BLaER1 treated with 17β-estradiol and CSF1 and Interleukin-3, amounts not matched to agents 10 nM and 100 nM (cell line): ENCODE results near the gene KRT78.
"Not testable (repeated sequence)": the region's sequence is repeated elsewhere in the genome, so short reads cannot be mapped to it uniquely, and the experiment has no call there.

ENCODE experiments used
- H3K27ac ChIP-seq, 11 experiments: shearing (Covaris generic); formaldehyde crosslinking; 2 replicates each; pipeline ENCODE4 v1.8.1; 2022
- H3K27me3 ChIP-seq, 11 experiments: shearing (Covaris generic); formaldehyde crosslinking; 2 replicates each; pipeline ENCODE4 v1.8.1; 2022
- H3K36me3 ChIP-seq, 11 experiments: shearing (Covaris generic); formaldehyde crosslinking; 2 replicates each; pipeline ENCODE4 v1.8.1; 2022
- H3K4me1 ChIP-seq, 10 experiments: shearing (Covaris generic); formaldehyde crosslinking; 2 replicates each; pipeline ENCODE4 v1.8.1; 2022
- H3K4me2 ChIP-seq, 11 experiments: shearing (Covaris generic); formaldehyde crosslinking; 2 replicates each; pipeline ENCODE4 v1.8.1; 2022
- H3K4me3 ChIP-seq, 10 experiments: shearing (Covaris generic); formaldehyde crosslinking; 2 replicates each; pipeline ENCODE4 v1.8.1; 2022
- H3K9ac ChIP-seq, 11 experiments: shearing (Covaris generic); formaldehyde crosslinking; 2 replicates each; pipeline ENCODE4 v1.8.1; 2022
- H3K9me3 ChIP-seq, 11 experiments: shearing (Covaris generic); formaldehyde crosslinking; replicated peaks in 1 of 11; 2 replicates each; pipeline ENCODE4 v1.8.1; 2022
- H4K20me1 ChIP-seq, 11 experiments: shearing (Covaris generic); formaldehyde crosslinking; 2 replicates each; pipeline ENCODE4 v1.8.1; 2022
- Cebpa-rat ChIP-seq, 11 experiments: shearing (Covaris generic); IDR thresholded peaks; 2 replicates each; pipeline ENCODE4 v1.8.1; 2022

KRT78 gene

DNA sequence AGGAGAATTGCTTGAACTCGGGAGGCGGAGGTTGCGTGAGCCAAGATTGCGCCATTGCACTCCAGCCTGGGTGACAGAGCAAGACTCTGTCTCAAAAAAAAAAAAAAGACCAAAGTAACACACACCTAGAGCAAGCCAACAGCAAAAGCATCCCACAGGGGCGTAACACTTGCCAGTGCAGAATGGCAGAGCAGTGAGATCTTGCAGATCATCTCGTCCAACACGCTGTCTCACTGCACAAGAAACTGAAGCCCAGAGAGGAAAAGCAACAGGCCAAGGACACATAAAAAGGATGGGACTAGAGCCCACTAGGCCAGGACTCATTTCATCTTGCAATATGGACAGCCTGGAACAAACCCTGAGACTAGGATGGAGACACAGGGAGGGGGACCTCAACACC is 12.7 kb upstream of the KRT78 start:
- Histone ChIP-seq H3K4me3 (no peak overlapping the region), H3K9me3 (no peaks in the 10 kb centered on the region), H3K27ac (no peak overlapping the region), H3K36me3 (no peaks in the 10 kb centered on the region), H4K20me1 (no peaks in the 10 kb centered on the region), H3K4me1 (peaks cover 0 to 24% (median 3%) of the 10 kb centered on the region in 10 experiments; a peak in 9 of 20 replicates), H3K27me3 (no peaks in the 10 kb centered on the region), H3K4me2 (no peak overlapping the region), H3K9ac (no peak overlapping the region)
- TF ChIP-seq Cebpa-rat (IDR thresholded peaks at IDR 0.05): no peak

DNA sequence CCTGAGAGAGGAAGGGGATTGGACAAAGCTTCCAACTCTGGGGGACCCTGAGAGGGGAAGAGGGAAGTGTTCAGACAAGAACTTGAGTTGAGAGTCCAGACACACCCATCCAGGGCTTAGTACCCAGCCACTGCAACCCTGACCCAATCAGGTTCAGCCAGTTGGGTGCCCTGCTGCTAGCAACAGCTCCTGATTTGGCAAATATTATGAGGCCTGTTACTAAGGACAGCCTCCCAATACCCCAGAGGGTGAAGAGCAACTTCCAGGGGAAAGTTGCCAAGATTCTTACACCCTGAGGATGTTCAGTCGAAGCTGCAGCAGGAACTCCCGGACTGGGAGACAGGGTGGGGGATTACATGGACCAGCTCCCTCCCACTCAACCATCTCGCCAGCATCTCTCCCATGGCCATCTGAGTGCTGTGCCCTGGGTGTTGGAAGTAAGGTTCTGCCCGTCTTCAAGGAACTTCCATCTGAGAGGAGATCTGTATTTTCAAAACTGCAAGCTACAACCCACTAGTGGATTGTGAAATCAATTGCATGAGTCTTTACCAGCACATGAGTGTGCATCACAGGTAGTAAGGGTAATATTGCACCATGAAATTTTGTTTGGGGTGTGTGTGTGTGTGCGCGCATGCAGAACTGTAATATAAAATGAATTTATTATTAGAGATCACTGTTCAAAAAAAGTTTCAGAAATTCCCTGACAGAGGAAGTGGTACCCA is 11.5 kb upstream of the KRT78 start:
- H3K4me2 ChIP-seq: peak overlapping the region in 5 of 11 experiments; percentile 8 to 58 (median 38); a peak in 7 of 22 replicates
- no peak overlapping the region; a peak in 1 of 22 replicates for H3K27ac ChIP-seq

GRCh38 chr12:52857500-52857899 is 8.7 kb upstream of the KRT78 start:
- Histone ChIP-seq H3K4me2 (no peak overlapping the region), H3K4me3 (no peak overlapping the region), H3K27me3 (no peaks in the 10 kb centered on the region), H3K4me1 (peaks cover 0 to 16% (median 3%) of the 10 kb centered on the region in 10 experiments; a peak in 9 of 20 replicates), H3K27ac (no peak overlapping the region), H3K9ac (no peak overlapping the region), H4K20me1 (no peaks in the 10 kb centered on the region), H3K36me3 (no peaks in the 10 kb centered on the region), H3K9me3 (peaks cover 0 to 3% (median 0%) of the 10 kb centered on the region in 11 experiments; a peak in 1 of 22 replicates)
- TF ChIP-seq Cebpa-rat (IDR thresholded peaks at IDR 0.05): no peak

More for the DNA sequence above, 11.5 kb upstream of the KRT78 start:
- H3K4me3 ChIP-seq: no peak overlapping the region
- peaks cover 0 to 16% (median 3%) of the 10 kb centered on the region in 10 experiments; a peak in 9 of 20 replicates for H3K4me1 ChIP-seq
- no peak for TF ChIP-seq Cebpa-rat (IDR thresholded peaks at IDR 0.05)
- no peaks in the 10 kb centered on the region for H3K36me3 ChIP-seq
- no peaks in the 10 kb centered on the region for H3K27me3 ChIP-seq
- H3K9me3 ChIP-seq: no peaks in the 10 kb centered on the region
- H3K9ac ChIP-seq: no peak overlapping the region
- no peaks in the 10 kb centered on the region for H4K20me1 ChIP-seq

DNA sequence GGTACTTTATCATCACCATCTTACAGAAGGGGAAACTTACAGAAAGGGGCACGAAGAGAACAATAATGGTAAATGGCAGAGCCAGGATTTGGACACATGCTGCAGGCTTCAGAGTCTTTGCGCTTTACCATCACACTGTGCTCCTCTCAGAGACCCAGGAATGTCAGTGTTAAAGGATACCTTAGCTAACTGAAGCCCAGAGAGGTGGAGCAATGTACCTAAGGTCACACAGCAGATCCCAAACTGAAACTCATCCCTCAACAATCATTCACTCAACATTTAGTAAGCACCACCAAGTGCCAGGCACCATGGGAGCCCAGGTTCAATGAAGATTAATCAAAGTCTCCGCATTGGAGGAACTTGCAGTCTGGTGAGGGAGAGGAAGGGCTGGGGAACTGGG is 8.0 kb upstream of the KRT78 start:
- no peak for TF ChIP-seq Cebpa-rat (IDR thresholded peaks at IDR 0.05)

DNA sequence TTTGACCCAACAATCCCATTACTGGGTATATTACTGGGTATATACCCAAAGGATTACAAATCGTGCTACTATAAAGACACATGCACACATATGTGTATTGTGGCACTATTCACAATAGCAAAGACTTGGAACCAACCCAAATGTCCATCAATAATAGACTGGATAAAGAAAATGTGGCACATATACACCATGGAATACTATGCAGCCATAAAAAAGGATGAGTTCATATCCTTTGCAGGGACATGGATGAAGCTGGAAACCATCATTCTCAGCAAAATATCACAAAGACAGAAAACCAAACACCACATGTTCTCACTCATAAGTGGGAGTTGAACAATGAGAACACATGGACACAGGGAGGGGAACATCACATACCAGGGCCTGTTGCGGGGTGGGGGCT is 7.3 kb upstream of the KRT78 start:
- H3K4me1 ChIP-seq: peaks cover under 1 to 16% (median 7%) of the 10 kb centered on the region in 10 experiments; a peak in 18 of 20 replicates
- H3K9ac ChIP-seq, H3K27me3 ChIP-seq, H3K4me3 ChIP-seq, H3K9me3 ChIP-seq, H4K20me1 ChIP-seq, H3K4me2 ChIP-seq, H3K36me3 ChIP-seq, H3K27ac ChIP-seq: not testable (repeated sequence)

More for the DNA sequence above, 8.0 kb upstream of the KRT78 start:
- Histone ChIP-seq H3K9ac (no peak overlapping the region), H3K4me1 (peaks cover 0 to 16% (median 3%) of the 10 kb centered on the region in 10 experiments; a peak in 9 of 20 replicates), H3K4me2 (no peak overlapping the region), H3K9me3 (peaks cover 0 to 3% (median 0%) of the 10 kb centered on the region in 11 experiments; a peak in 1 of 22 replicates), H3K27me3 (no peaks in the 10 kb centered on the region), H3K4me3 (no peak overlapping the region), H4K20me1 (no peaks in the 10 kb centered on the region), H3K27ac (no peak overlapping the region), H3K36me3 (no peaks in the 10 kb centered on the region)

DNA sequence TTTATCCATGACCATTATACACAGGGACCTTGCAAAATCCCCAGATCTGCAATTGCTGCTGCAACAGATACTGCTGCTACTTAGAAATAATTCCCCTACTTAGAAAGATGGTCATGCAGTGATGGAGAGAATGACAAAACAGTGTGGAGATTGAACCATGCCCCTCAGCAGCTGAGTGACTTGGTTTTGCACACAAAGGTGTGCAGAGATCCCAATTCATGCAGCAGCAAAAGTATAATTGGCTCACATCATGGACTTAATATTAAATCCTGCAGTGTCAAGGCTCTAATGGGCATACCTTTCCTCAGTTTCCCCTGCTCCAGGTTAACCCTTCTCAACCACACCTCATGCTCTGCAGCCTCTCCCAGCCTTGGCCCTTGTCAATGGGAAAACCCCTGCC is 3.0 kb upstream of the KRT78 start:
- Histone ChIP-seq H3K9me3 (peaks cover 0 to 3% (median 0%) of the 10 kb centered on the region in 11 experiments; a peak in 1 of 22 replicates), H3K27me3 (no peaks in the 10 kb centered on the region), H4K20me1 (no peaks in the 10 kb centered on the region; a peak in 1 of 22 replicates), H3K36me3 (no peaks in the 10 kb centered on the region), H3K4me3 (no peak overlapping the region), H3K4me1 (peaks cover 11 to 24% (median 14%) of the 10 kb centered on the region in 10 experiments; a peak in 17 of 20 replicates), H3K9ac (no peak overlapping the region), H3K4me2 (no peak overlapping the region), H3K27ac (no peak overlapping the region)
- TF ChIP-seq Cebpa-rat (IDR thresholded peaks at IDR 0.05): no peak

- Histone ChIP-seq H3K36me3 (no peaks in the 10 kb centered on the region), H3K27me3 (no peaks in the 10 kb centered on the region), H3K4me3 (no peak overlapping the region), H3K9me3 (peaks cover 0 to 3% (median 0%) of the 10 kb centered on the region in 11 experiments; a peak in 1 of 22 replicates), H3K9ac (no peak overlapping the region), H3K4me1 (peaks cover 11 to 24% (median 19%) of the 10 kb centered on the region in 10 experiments; a peak in 17 of 20 replicates), H3K4me2 (peak overlapping the region in 8 of 11 experiments; percentile 32 to 66 (median 56); a peak in 15 of 22 replicates), H3K27ac (no peak overlapping the region), H4K20me1 (no peaks in the 10 kb centered on the region; a peak in 1 of 22 replicates)
- no peak for TF ChIP-seq Cebpa-rat (IDR thresholded peaks at IDR 0.05)
Measured at GRCh38 chr12:52850681-52851080, 1.9 kb upstream of the KRT78 start.

DNA sequence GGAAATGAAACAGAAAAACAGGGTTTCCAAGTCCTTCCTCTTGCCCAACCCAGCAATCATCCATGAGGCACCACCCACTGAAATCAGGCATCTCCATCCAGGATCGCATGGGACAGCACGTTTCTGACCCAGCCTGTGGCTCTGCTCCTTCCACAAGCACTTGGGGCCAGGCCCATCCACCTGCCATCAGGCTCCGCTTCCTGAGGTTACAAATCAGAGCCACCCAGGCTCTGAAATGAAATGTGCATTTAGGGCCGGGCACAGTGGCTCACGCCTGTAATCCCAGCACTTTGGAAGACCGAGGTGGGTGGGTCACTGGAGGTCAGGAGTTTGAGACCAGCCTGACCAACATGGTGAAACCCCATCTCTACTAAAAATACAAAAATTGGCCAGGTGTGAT is 717 bp upstream of the KRT78 start:
- no peaks in the 10 kb centered on the region for H3K27me3 ChIP-seq
- H4K20me1 ChIP-seq: no peaks in the 10 kb centered on the region; a peak in 1 of 22 replicates
- TF ChIP-seq Cebpa-rat (IDR thresholded peaks at IDR 0.05): no peak
- H3K4me3 ChIP-seq: no peak overlapping the region
- H3K27ac ChIP-seq: no peak overlapping the region
- H3K9ac ChIP-seq: no peak overlapping the region
- 0 out of 22 replicates have a peak overlapping the region, but pooled peaks of 1 of the 11 experiments have one; percentile 4 for H3K4me2 ChIP-seq
- H3K36me3 ChIP-seq: no peaks in the 10 kb centered on the region
- peaks cover 11 to 24% (median 19%) of the 10 kb centered on the region in 10 experiments; a peak in 17 of 20 replicates for H3K4me1 ChIP-seq
- no peaks in the 10 kb centered on the region for H3K9me3 ChIP-seq

DNA sequence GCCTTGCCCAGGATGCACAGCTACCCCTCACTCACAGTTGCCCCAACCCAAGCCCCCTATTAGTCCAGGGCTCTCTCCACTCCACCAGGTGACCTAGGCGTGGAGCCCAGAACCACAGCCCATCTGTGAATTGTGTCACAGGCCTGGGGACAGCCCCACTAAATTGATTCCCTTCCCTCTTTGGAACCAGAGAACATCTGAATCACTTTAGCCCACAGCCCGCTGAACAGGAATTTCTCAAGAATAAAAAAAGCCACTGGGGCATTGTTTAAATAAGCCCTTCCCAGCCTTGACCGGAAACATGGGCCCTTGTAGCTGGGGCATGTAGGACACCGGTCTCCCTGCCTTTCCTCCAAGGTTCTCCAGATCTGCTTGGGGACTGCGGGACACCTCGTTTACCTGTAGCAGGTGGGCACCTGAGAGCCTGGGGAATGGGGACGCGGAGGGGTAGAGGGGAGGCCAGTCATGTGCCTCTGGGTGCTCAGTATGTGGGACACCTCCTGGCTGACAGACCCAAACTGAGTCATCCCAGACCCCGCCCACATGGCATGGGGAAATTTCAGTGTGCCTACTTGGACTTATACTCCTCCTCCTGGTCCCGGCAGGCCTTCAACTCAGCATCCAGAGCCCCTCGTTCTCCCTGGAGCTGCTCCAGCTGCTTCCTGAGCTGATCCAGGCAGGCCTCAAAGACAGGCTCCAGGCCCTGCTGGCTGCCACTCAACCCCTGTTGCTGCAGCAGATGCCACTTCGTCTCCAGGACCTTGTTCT is 1.3 kb downstream of the KRT78 start:
- Histone ChIP-seq H3K9me3 (no peaks in the 10 kb centered on the region), H3K9ac (no peak overlapping the region), H4K20me1 (no peaks in the 10 kb centered on the region; a peak in 1 of 22 replicates), H3K4me2 (peak overlapping the region in 3 of 11 experiments; percentile 5 to 46 (median 12); a peak in 4 of 22 replicates), H3K4me3 (no peak overlapping the region), H3K4me1 (peaks cover 12 to 24% (median 20%) of the 10 kb centered on the region in 10 experiments; a peak in 17 of 20 replicates), H3K27me3 (no peaks in the 10 kb centered on the region), H3K27ac (no peak overlapping the region), H3K36me3 (no peaks in the 10 kb centered on the region)
- no peak for TF ChIP-seq Cebpa-rat (IDR thresholded peaks at IDR 0.05)
